Coronary artery (tissue), 2 donors: ENCODE results near the gene APOBR.

Experiments used
- DNase-seq: peaks from one replicate; pipeline ENCODE4 v3.0.0-alpha.2; 2017; ENCODE audit warnings: low spot score
- H3K27ac ChIP-seq, 2 donors: fragments of 200-600 bp; sonication (generic); one replicate each; pipeline ENCODE4 v1.5.1; 2016 to 2019
- H3K4me3 ChIP-seq: fragments of 200-600 bp; sonication (generic); 2 replicates; pipeline ENCODE4 v1.5.1; 2016; ENCODE audit warnings: mild to moderate bottlenecking, moderate library complexity
- TF ChIP-seq, protein P1 (sequence below): fragments of 200-600 bp; sonication (generic); IDR thresholded peaks from one replicate; pipeline ENCODE4 v1.5.1; 2019; ENCODE audit warnings: antibody characterized with exemption

Gene APOBR

DNA sequence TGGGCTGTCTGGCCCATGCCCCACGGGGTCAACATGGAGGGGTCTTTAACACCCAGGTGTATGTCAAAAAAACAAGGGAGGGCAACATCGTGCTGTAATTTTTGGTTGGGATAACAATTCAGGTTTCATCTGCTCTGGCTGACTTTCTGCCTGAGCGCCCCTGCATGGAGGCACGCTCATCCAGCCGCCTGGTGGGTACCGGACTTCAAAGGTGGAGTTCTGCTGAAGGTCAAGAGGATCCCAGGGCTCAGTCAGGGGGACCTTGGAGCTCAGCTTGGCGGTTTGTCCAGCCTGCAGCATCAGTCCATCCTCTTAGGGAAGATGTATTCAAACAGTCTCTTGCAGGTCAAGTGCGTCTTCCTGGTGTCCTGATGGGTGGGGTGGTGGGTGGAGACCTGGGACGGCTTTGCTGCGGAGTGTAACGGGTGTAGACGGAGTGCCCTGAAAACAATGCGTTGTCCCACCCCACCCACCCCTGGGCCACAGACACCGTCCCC, 53.9 kb downstream of the APOBR start:
- no peak for DNase-seq
- Histone ChIP-seq H3K4me3 (no peak overlapping the region), H3K27ac (no peak overlapping the region)
- TF ChIP-seq, protein P1, sequence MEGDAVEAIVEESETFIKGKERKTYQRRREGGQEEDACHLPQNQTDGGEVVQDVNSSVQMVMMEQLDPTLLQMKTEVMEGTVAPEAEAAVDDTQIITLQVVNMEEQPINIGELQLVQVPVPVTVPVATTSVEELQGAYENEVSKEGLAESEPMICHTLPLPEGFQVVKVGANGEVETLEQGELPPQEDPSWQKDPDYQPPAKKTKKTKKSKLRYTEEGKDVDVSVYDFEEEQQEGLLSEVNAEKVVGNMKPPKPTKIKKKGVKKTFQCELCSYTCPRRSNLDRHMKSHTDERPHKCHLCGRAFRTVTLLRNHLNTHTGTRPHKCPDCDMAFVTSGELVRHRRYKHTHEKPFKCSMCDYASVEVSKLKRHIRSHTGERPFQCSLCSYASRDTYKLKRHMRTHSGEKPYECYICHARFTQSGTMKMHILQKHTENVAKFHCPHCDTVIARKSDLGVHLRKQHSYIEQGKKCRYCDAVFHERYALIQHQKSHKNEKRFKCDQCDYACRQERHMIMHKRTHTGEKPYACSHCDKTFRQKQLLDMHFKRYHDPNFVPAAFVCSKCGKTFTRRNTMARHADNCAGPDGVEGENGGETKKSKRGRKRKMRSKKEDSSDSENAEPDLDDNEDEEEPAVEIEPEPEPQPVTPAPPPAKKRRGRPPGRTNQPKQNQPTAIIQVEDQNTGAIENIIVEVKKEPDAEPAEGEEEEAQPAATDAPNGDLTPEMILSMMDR: no peak
